Pancreas (tissue), 10 donors: Measurements from ENCODE around the gene CD44. TPM values are rescaled to one million over a fixed set of nuclear protein-coding genes. Genes with fewer than 3 reads are reported as not detected.

Experiments used
- ATAC-seq, 4 donors: fragments of 200-7000 bp; cut with Tn5 transposase; one replicate each; pipeline versions ENCODE4 v1.8.0 to v1.9.1; 2020; ENCODE audit warnings: mild to moderate bottlenecking in 4 of 4, moderate library complexity in 4 of 4
- DNase-seq, 6 donors: peaks; one replicate each; pipeline ENCODE4 v3.0.0-alpha.2; 2020
- FAIRE-seq: peaks from 2 replicates; lab custom pipeline; 2012; peaks lifted over from hg19 to GRCh38; lab: Jason Lieb, UNC
- H3K27ac ChIP-seq, 4 donors: fragments of 200-600 bp; sonication (generic); 1 replicate in 3 of 4; 2 replicates in 1 of 4; pipeline versions ENCODE4 v1.5.0 to v1.8.0; 2020
- H3K27me3 ChIP-seq, 4 donors: fragments of 200-600 bp; one replicate each; pipeline ENCODE4 v1.8.0; 2021
- H3K36me3 ChIP-seq, 3 donors: fragments of 200-600 bp; sonication (generic) in 1 of 3; one replicate each; pipeline versions ENCODE4 v1.5.0 to v1.8.0; 2020 to 2021
- H3K4me1 ChIP-seq, 3 donors: fragments of 200-600 bp; one replicate each; pipeline ENCODE4 v1.8.0; 2021
- H3K4me3 ChIP-seq, 4 donors: fragments of 200-600 bp; sonication (generic) in 2 of 4; one replicate each; pipeline versions ENCODE4 v1.5.0 to v1.8.0; 2020 to 2021
- H3K9me3 ChIP-seq, 4 donors: fragments of 200-600 bp; one replicate each; pipeline ENCODE4 v1.8.0; 2021
- CTCF ChIP-seq, 4 donors: fragments of 200-600 bp; sonication (generic) in 3 of 4; IDR thresholded peaks; one replicate each; pipeline versions ENCODE4 v1.5.0 to v1.8.0; 2021; ENCODE audit warnings: antibody characterized with exemption in 4 of 4
- WGBS, 2 donors: extraction: QIAGEN DNeasy Blood & Tissue Kit; methylation state at CpG; one replicate each; pipeline ENCODE4 v1.1.7; 2013; 5-methylcytosine and 5-hydroxymethylcytosine counted together
- intact Hi-C, 3 donors: fragments of 100-400 bp; cut with DNase I; formaldehyde crosslinking; loops; one replicate each; pipeline versions ENCODE4 v1.11.1 to v1.14.2; 2022
- polyA plus RNA-seq, 2 donors: library from polyadenylated mRNA; stranded (reverse); fragments of 200-250 nt; gene quantifications; one replicate each; pipeline ENCODE4 v1.2.3, GENCODE V29; 2013
- total RNA-seq, 6 donors: library from RNA; stranded (reverse); fragmentation: NEBNext Ultra II Directional in 4 of 6; extraction: Animal tissue kit (Norgen Biotek cat#: 25700) in 4 of 6; gene quantifications; one replicate each; pipeline versions ENCODE4 v1.2.1 to v1.2.4, GENCODE V29; 2021 to 2023
- donor health status: healthy with polysubstance abuse.
- donor health status: DM: no; HTN: no; CAD: no; lungs with moderate emphysema.
- donor health status: DM: no; HTN: no; CAD: no.
- donor health status: control.
- donor health status: control.
- donor health status: Bipolar disorder and iron deficiency.
- donor health status: DM: yes; HTN: yes; CAD: no.
- donor health status: DM: no; HTN: no; CAD: no.
- donor health status: DM: no; HTN: no; CAD: no.
- donor health status: DM: yes; HTN: yes; CAD: no.

Gene CD44
- total and polyA plus RNA-seq, 8 donors, result 133 to 677 (median 375) TPM

DNA sequence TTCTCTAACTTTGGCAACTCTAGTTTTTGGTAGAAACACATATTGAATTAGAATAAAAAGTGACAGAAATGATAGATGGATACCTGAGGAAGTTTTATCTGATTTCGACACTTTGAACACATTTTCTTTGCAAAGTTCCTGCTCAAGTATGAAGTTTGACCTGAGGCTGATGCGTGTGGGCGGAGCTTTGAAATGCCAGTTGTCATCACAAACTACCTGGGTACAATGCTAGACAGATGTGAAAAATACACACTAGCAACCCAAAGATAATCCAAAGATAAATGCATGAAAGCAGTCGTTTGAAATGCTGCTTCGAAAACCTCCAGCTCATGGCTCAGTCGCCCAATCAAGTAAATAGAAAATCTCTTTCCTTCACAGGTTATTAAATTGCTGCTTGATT is 54.8 kb downstream of the CD44 start:
- Histone ChIP-seq H3K9me3 (no peaks in the 10 kb centered on the region), H3K36me3 (peaks cover 0 to 32% (median 7%) of the 10 kb centered on the region in 3 donors), H3K27ac (no peak overlapping the region), H3K27me3 (no peaks in the 10 kb centered on the region), H3K4me3 (no peak overlapping the region), H3K4me1 (no peaks in the 10 kb centered on the region)
- FAIRE-seq, result no peak
- no peak for DNase-seq
- intact Hi-C loops, result no loop called here
- TF ChIP-seq CTCF (IDR thresholded peaks at IDR 0.05), result no peak
- WGBS, 2 donors, result 85% methylated on average over 6 of the region's 6 CpGs
- ATAC-seq, result no peak

DNA sequence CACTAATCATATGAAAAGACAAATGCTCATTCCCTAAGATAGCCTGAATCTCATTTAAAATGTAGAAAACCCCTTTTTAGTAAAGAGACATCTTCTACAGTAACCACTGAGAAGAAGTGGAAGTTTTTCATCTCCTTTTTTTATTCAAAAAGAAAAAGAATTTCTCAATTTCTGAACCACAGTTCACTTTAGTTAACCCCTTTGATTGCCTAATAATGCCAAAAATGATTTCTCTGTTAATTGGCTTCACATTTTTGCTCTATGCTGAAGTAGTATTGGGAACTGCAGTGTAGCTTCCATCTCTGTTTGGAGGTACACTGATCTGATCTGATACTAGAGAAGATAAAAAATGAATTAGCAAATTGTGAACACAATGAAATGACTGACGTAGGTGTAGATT is 58.3 kb downstream of the CD44 start:
- Histone ChIP-seq H3K27ac (no peak overlapping the region), H3K36me3 (peaks cover 0 to 9% (median 0%) of the 10 kb centered on the region in 3 donors), H3K27me3 (no peaks in the 10 kb centered on the region), H3K9me3 (no peaks in the 10 kb centered on the region), H3K4me1 (no peaks in the 10 kb centered on the region), H3K4me3 (no peak overlapping the region)
- intact Hi-C loops, result no loop called here
- no peak for TF ChIP-seq CTCF (IDR thresholded peaks at IDR 0.05)
- DNase-seq (no peak), ATAC-seq (no peak), FAIRE-seq (no peak)
- 96 to 97% methylated on average over 1 of the region's 1 CpG for whole genome bisulfite sequencing, 2 donors

GRCh38 chr11:35200811-35201341 is 61.9 kb downstream of the CD44 start:
- Histone ChIP-seq H3K4me1 (peaks cover 6 to 9% (median 7%) of the 10 kb centered on the region in 3 donors), H3K9me3 (no peaks in the 10 kb centered on the region), H3K36me3 (peaks cover 0 to 9% (median under 1%) of the 10 kb centered on the region in 3 donors), H3K27ac (no peak overlapping the region), H3K4me3 (no peak overlapping the region), H3K27me3 (no peaks in the 10 kb centered on the region)
- FAIRE-seq (no peak), ATAC-seq (no peak), DNase-seq (no peak)
- 94% methylated on average over 7 of the region's 7 CpGs for WGBS, 2 donors
- TF ChIP-seq CTCF (IDR thresholded peaks at IDR 0.05), result no peak
- intact Hi-C loops, result no loop called here

GRCh38 chr11:35204614-35205013 is 65.6 kb downstream of the CD44 start:
- no peak for FAIRE-seq
- DNase-seq, result no peak
- 41 to 44% methylated on average over 5 of the region's 5 CpGs for WGBS, 2 donors
- intact Hi-C loops, result no loop called here
- ATAC-seq, result peak; percentile 15 to 72 (median 60)
- Histone ChIP-seq H3K4me1 (peaks cover 6 to 9% (median 7%) of the 10 kb centered on the region in 3 donors), H3K27ac (peak overlapping the region in 1 of 4 donors; percentile 6), H3K4me3 (no peak overlapping the region), H3K36me3 (peaks cover 0 to 16% (median 6%) of the 10 kb centered on the region in 3 donors), H3K27me3 (no peaks in the 10 kb centered on the region), H3K9me3 (no peaks in the 10 kb centered on the region)
- no peak for TF ChIP-seq CTCF (IDR thresholded peaks at IDR 0.05)

DNA sequence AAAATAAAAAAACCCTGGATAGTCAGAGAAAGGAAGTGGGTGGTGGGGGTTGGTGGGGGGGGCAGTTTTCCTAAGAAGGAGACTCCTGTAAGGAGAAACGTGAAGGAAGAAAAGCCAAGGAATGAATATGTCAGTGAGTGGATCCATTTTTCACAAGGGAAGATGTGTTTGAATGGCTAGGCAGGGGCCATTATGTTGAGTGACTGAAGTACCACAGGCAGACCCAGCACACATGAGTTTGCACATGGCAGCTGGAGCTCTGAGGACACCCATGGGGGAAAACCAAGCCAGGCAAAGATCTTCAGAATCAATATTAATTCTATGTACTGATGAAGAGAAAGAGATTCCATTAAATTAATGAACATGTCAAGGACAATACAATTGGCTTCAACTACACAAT is 67.6 kb downstream of the CD44 start:
- intact Hi-C loops, result no loop called here
- Histone ChIP-seq H3K36me3 (peaks cover 0 to 8% (median 6%) of the 10 kb centered on the region in 3 donors), H3K4me1 (peaks cover 7 to 9% (median 7%) of the 10 kb centered on the region in 3 donors), H3K9me3 (no peaks in the 10 kb centered on the region), H3K4me3 (no peak overlapping the region), H3K27ac (no peak overlapping the region), H3K27me3 (no peaks in the 10 kb centered on the region)
- FAIRE-seq (no peak), ATAC-seq (no peak), DNase-seq (no peak)
- whole genome bisulfite sequencing, 2 donors, result 95 to 100% methylated on average over 1 of the region's 1 CpG
- no peak for TF ChIP-seq CTCF (IDR thresholded peaks at IDR 0.05)
